ENCODE measurements around the gene RGS11.

The RGS11 gene

DNA sequence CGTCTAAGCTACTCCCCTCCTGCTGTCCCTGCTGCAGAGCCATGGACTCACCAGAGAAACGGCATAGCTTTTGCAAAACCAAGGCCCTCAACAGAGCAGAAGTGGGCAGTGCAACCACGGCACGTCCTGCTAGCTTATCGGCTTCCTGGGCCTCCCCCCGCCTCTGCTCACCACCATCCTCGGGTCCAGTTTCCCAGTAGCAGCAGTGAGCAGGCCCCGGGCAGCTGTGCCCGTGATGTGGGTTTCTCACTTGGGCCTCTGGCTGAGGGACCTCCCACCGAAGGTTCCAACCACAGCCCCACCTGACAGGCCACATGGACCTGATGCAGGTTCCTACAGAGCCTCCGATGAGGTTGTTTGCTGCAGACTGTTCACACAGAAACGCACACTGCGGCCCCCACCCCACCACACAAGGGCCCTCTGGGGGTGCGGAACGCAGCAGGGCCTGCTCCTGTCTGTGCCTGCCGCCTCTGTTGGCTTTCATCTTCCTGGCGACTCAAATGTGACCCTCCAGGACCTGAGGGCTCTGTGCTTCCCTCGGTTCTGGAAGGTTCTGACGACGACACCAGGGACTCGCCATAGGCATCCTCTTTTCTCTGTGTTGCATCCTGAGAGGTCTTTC is 32.1 kb upstream of the RGS11 start:
- no peak for DNase-seq (ENCODE audit: low read depth)
- H3K4me3 ChIP-seq (ENCODE audit: low read depth, low read length), result no peak overlapping the region
- TF ChIP-seq CTCF (IDR thresholded peaks at IDR 0.05; ENCODE audit: insufficient read depth, low read depth, low read length, missing control alignments), result no peak

- DNase-seq (ENCODE audit: low read depth), result no peak
- TF ChIP-seq CTCF (IDR thresholded peaks at IDR 0.05; ENCODE audit: insufficient read depth, low read depth, low read length, missing control alignments), result no peak
- no peak overlapping the region for H3K4me3 ChIP-seq (ENCODE audit: low read depth, low read length)
These were observed 31.2 kb upstream of the RGS11 start for GRCh38 chr16:306911-307370.

GRCh38 chr16:305916-306626 is 30.3 kb upstream of the RGS11 start:
- TF ChIP-seq CTCF (IDR thresholded peaks at IDR 0.05; ENCODE audit: insufficient read depth, low read depth, low read length, missing control alignments), result no peak
- DNase-seq (ENCODE audit: low read depth), result no peak
- no peak overlapping the region for H3K4me3 ChIP-seq (ENCODE audit: low read depth, low read length)

DNA sequence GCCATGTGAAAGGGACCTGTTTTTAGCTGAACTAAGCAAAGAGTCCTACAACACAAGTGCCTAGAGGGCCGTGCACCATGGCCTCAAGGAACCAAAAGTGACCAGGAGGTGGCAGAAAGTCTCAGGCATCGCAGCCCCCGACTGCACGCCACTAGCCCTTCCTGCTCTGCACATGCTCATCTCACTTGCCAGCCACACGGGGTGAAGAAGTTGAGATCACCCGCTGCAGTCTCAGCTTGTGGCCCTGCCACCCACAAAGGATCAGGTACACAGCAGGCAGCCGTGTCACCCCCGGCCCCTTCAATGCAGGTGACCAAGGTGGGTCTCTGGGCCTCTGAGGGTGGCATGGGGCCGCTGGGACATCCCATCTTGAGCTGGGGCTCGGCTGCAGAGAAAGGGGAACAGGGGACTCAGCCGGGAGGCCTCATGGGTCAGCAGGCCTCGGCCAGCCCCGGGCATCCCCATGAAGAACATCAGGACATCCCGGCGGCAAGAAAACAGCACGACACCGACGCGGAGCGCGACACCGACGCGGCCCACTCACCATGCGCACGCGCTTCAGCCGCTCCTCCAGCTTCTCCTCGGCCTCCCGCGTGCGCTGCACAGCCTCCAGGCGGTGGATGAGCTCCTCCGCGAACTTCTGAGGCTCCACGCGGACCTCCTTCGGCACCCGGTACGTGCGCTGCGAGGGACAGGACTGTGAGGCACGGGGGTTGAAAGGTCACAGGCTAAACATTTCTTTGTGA is 28.2 kb upstream of the RGS11 start:
- DNase-seq (ENCODE audit: low read depth), result peak; percentile 22
- H3K4me3 ChIP-seq (ENCODE audit: low read depth, low read length), result no peak overlapping the region
- TF ChIP-seq CTCF (IDR thresholded peaks at IDR 0.05; ENCODE audit: insufficient read depth, low read depth, low read length, missing control alignments), result peak; percentile 1

- no peak for DNase-seq (ENCODE audit: low read depth)
- H3K4me3 ChIP-seq (ENCODE audit: low read depth, low read length), result no peak overlapping the region
- TF ChIP-seq CTCF (IDR thresholded peaks at IDR 0.05; ENCODE audit: insufficient read depth, low read depth, low read length, missing control alignments), result no peak
These were observed 26.2 kb upstream of the RGS11 start for GRCh38 chr16:301950-302349.

GRCh38 chr16:301235-301634 is 25.5 kb upstream of the RGS11 start:
- DNase-seq (ENCODE audit: low read depth), result no peak
- no peak overlapping the region for H3K4me3 ChIP-seq (ENCODE audit: low read depth, low read length)
- no peak for TF ChIP-seq CTCF (IDR thresholded peaks at IDR 0.05; ENCODE audit: insufficient read depth, low read depth, low read length, missing control alignments)

Data from GM12865 (cell line).